WTC11 (cell line): ENCODE results near the gene HS2ST1. TPM values are rescaled to one million over a fixed set of nuclear protein-coding genes. Genes with fewer than 3 reads are reported as not detected.
"Not testable (repeated sequence)": the region's sequence is repeated elsewhere in the genome, so short reads cannot be mapped to it uniquely, and the experiment has no call there.

Experiments used
- ATAC-seq: fragments of 200-7000 bp; cut with Tn5 transposase; 2 replicates; pipeline ENCODE4 v1.10.0; 2021; ENCODE audit warnings: mild to moderate bottlenecking, moderate library complexity
- CTCF ChIA-PET: fragments of 300-600 bp; sonication (Branson Sonifier 250); formaldehyde crosslinking; loops from one replicate; lab custom pipeline; 2021; ENCODE audit warnings: antibody characterized with exemption; lab: Charles Lee
- POLR2A ChIA-PET: fragments of 350-600 bp; sonication (Branson Sonifier 250); formaldehyde crosslinking; loops from one replicate; lab custom pipeline; 2021; ENCODE audit warnings: antibody characterized with exemption; lab: Charles Lee
- DNase-seq: peaks from one replicate; pipeline ENCODE4 v3.0.0; 2021; ENCODE audit warnings: low spot score
- H3K27ac Mint-ChIP-seq: 2 replicates; pipeline ENCODE4 v1.8.0; 2021; ENCODE audit warnings: mixed read lengths
- H3K27me3 Mint-ChIP-seq: 2 replicates; pipeline ENCODE4 v1.8.0; 2021; ENCODE audit warnings: low read depth, mild to moderate bottlenecking, moderate library complexity, mixed read lengths
- H3K36me3 Mint-ChIP-seq: 2 replicates; pipeline ENCODE4 v1.8.0; 2021; ENCODE audit warnings: mixed read lengths
- H3K4me1 Mint-ChIP-seq: 2 replicates; pipeline ENCODE4 v1.8.0; 2022; ENCODE audit warnings: mixed read lengths
- H3K4me3 Mint-ChIP-seq: 2 replicates; pipeline ENCODE4 v1.8.0; 2021; ENCODE audit warnings: mild to moderate bottlenecking, moderate library complexity, mixed read lengths
- H3K9me3 Mint-ChIP-seq: 2 replicates; pipeline ENCODE4 v1.8.0; 2021; ENCODE audit warnings: mixed read lengths
- ATF3 ChIP-seq: sonication (generic); formaldehyde crosslinking; conservative IDR thresholded peaks from 2 replicates; pipeline ENCODE4 v1.8.1; 2022; ENCODE audit warnings: mild to moderate bottlenecking, missing genetic modification reagents
- ATF6 ChIP-seq: sonication (generic); formaldehyde crosslinking; IDR thresholded peaks from 2 replicates; pipeline ENCODE4 v1.8.1; 2023; ENCODE audit warnings: mild to moderate bottlenecking, missing genetic modification reagents
- CREM ChIP-seq: sonication (generic); formaldehyde crosslinking; IDR thresholded peaks from 2 replicates; pipeline ENCODE4 v1.8.1; 2022; ENCODE audit warnings: mild to moderate bottlenecking, missing genetic modification reagents, moderate library complexity
- GTF2I ChIP-seq: fragments of 250-450 bp; sonication (Bioruptor Pico); conservative IDR thresholded peaks from 2 replicates; pipeline ENCODE4 v1.4.0; 2021; ENCODE audit warnings: mild to moderate bottlenecking
- HMGA2 ChIP-seq: fragments of 250-450 bp; sonication (Bioruptor Pico); IDR thresholded peaks from 2 replicates; pipeline ENCODE4 v1.4.0; 2021; ENCODE audit warnings: mild to moderate bottlenecking, moderate library complexity
- JAZF1 ChIP-seq: fragments of 250-450 bp; sonication (Bioruptor Pico); IDR thresholded peaks from 2 replicates; pipeline ENCODE4 v1.9.0; 2021; ENCODE audit warnings: moderate library complexity, mild to moderate bottlenecking, inconsistent platforms
- MYBL2 ChIP-seq: sonication (generic); formaldehyde crosslinking; IDR thresholded peaks from 2 replicates; pipeline ENCODE4 v1.8.1; 2023; ENCODE audit warnings: mild to moderate bottlenecking, moderate library complexity, missing genetic modification reagents
- NR2C2 ChIP-seq: sonication (generic); formaldehyde crosslinking; IDR thresholded peaks from 2 replicates; pipeline ENCODE4 v1.8.0; 2022; ENCODE audit warnings: mild to moderate bottlenecking, missing genetic modification reagents
- PRRX2 ChIP-seq: fragments of 250-450 bp; sonication (Bioruptor Pico); IDR thresholded peaks from 2 replicates; pipeline ENCODE4 v1.8.0; 2021; ENCODE audit warnings: mild to moderate bottlenecking
- TP53 ChIP-seq: sonication (generic); formaldehyde crosslinking; IDR thresholded peaks from 2 replicates; pipeline ENCODE4 v1.8.1; 2023; ENCODE audit warnings: mild to moderate bottlenecking, missing genetic modification reagents
- ZMAT4 ChIP-seq: fragments of 250-450 bp; sonication (Bioruptor Pico); IDR thresholded peaks from 2 replicates; pipeline ENCODE4 v1.9.0; 2021; ENCODE audit warnings: mild to moderate bottlenecking
- ZNF121 ChIP-seq: sonication (generic); formaldehyde crosslinking; IDR thresholded peaks from 2 replicates; pipeline ENCODE4 v1.8.0; 2023; ENCODE audit warnings: missing genetic modification reagents
- ZNF138 ChIP-seq: sonication (generic); formaldehyde crosslinking; conservative IDR thresholded peaks from 2 replicates; pipeline ENCODE4 v1.8.1; 2022; ENCODE audit warnings: mild to moderate bottlenecking, moderate library complexity, missing genetic modification reagents
- ZNF219 ChIP-seq: sonication (generic); formaldehyde crosslinking; IDR thresholded peaks from 2 replicates; pipeline ENCODE4 v1.8.0; 2023; ENCODE audit warnings: missing genetic modification reagents, mild to moderate bottlenecking, borderline replicate concordance
- ZSCAN18 ChIP-seq: fragments of 250-450 bp; sonication (Bioruptor Pico); IDR thresholded peaks from 2 replicates; pipeline ENCODE4 v2.1.2; 2022; ENCODE audit warnings: mild to moderate bottlenecking, moderate library complexity
- total RNA-seq: library from RNA; stranded (reverse); gene quantifications from 3 replicates; pipeline ENCODE4 v1.2.3, GENCODE V29; 2021
- TF ChIP-seq, protein P1 (sequence below): fragments of 200-600 bp; IDR thresholded peaks from 2 replicates; pipeline ENCODE4 v1.8.0; 2022; ENCODE audit warnings: antibody characterized with exemption
- TF ChIP-seq, protein P2 (sequence below): sonication (generic); formaldehyde crosslinking; IDR thresholded peaks from 2 replicates; pipeline ENCODE4 v1.8.1; 2022; ENCODE audit warnings: mild to moderate bottlenecking, moderate library complexity, missing genetic modification reagents
- TF ChIP-seq, protein P3 (sequence below): sonication (generic); formaldehyde crosslinking; IDR thresholded peaks from 2 replicates; pipeline ENCODE4 v1.8.1; 2023; ENCODE audit warnings: mild to moderate bottlenecking, missing genetic modification reagents, moderate library complexity

The HS2ST1 gene
- total RNA-seq, 1 experiment from 2014 or later = 24.7 TPM

GRCh38 chr1:87000460-87000859 is 86.0 kb downstream of the HS2ST1 start:
- Mint-ChIP-seq H3K27ac (peak overlapping the region; percentile 46; the same call in 1 of the 2 replicates), H3K36me3 (no peaks in the 10 kb centered on the region), H3K27me3 (no peaks in the 10 kb centered on the region), H3K4me3 (no peak overlapping the region), H3K9me3 (no peaks in the 10 kb centered on the region), H3K4me1 (peaks cover 26% of the 10 kb centered on the region)
- ChIA-PET POLR2A (no interaction called here), CTCF (interaction anchor here (0.6 kb wide), 1 partner anchor 15 kb away, joined by 3 read pairs; no protein-coding TSS in a partner anchor)
- TF ChIP-seq ZNF219 (CRISPR knock-in tag) (no peak), TP53 (CRISPR knock-in tag) (no peak), JAZF1 (no peak), NR2C2 (CRISPR knock-in tag) (no peak), ZMAT4 (CRISPR knock-in tag) (no peak), MYBL2 (CRISPR knock-in tag) (no peak), HMGA2 (CRISPR knock-in tag) (no peak)
- TF ChIP-seq, protein P1, sequence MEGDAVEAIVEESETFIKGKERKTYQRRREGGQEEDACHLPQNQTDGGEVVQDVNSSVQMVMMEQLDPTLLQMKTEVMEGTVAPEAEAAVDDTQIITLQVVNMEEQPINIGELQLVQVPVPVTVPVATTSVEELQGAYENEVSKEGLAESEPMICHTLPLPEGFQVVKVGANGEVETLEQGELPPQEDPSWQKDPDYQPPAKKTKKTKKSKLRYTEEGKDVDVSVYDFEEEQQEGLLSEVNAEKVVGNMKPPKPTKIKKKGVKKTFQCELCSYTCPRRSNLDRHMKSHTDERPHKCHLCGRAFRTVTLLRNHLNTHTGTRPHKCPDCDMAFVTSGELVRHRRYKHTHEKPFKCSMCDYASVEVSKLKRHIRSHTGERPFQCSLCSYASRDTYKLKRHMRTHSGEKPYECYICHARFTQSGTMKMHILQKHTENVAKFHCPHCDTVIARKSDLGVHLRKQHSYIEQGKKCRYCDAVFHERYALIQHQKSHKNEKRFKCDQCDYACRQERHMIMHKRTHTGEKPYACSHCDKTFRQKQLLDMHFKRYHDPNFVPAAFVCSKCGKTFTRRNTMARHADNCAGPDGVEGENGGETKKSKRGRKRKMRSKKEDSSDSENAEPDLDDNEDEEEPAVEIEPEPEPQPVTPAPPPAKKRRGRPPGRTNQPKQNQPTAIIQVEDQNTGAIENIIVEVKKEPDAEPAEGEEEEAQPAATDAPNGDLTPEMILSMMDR = no peak
- no peak for ATAC-seq
- DNase-seq = no peak

DNA sequence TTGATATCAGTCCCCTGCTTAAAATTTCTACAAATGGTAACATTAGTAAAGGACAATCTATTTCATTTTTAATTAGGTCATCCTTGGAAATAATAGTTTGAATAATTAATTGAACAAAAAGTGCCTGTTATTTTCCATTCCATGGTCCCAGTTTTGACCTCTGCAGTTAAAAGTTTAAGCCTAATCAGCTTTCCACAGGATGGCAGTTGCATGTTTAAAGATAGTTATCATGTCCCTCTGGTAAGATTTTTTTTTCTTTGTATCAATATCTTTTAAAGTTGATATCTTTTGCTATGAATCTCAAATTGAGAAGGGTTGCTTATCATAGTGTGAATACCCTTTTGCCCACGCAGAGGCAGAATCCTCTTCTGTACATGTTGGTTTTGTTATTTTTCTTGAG is 90.4 kb downstream of the HS2ST1 start:
- H3K27me3 Mint-ChIP-seq = no peaks in the 10 kb centered on the region
- POLR2A ChIA-PET = no interaction called here
- no peak for ATAC-seq

GRCh38 chr1:87007323-87007722 is 92.9 kb downstream of the HS2ST1 start:
- CTCF ChIA-PET = no interaction called here
- Mint-ChIP-seq H3K27ac (no peak overlapping the region), H3K36me3 (peaks cover 12% of the 10 kb centered on the region), H3K27me3 (no peaks in the 10 kb centered on the region), H3K9me3 (peaks cover 14% of the 10 kb centered on the region), H3K4me1 (no peaks in the 10 kb centered on the region), H3K4me3 (no peak overlapping the region)
- TF ChIP-seq, protein P2, sequence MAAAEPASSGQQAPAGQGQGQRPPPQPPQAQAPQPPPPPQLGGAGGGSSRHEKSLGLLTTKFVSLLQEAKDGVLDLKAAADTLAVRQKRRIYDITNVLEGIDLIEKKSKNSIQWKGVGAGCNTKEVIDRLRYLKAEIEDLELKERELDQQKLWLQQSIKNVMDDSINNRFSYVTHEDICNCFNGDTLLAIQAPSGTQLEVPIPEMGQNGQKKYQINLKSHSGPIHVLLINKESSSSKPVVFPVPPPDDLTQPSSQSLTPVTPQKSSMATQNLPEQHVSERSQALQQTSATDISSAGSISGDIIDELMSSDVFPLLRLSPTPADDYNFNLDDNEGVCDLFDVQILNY (CRISPR knock-in tag) = no peak
- TF ChIP-seq ZSCAN18 (CRISPR knock-in tag) (no peak), PRRX2 (CRISPR knock-in tag) (no peak), CREM (CRISPR knock-in tag) (no peak)
- TF ChIP-seq, protein P3, sequence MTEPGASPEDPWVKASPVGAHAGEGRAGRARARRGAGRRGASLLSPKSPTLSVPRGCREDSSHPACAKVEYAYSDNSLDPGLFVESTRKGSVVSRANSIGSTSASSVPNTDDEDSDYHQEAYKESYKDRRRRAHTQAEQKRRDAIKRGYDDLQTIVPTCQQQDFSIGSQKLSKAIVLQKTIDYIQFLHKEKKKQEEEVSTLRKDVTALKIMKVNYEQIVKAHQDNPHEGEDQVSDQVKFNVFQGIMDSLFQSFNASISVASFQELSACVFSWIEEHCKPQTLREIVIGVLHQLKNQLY (CRISPR knock-in tag) = no peak
- ATAC-seq (no peak), DNase-seq (no peak)
- POLR2A ChIA-PET = no interaction called here

More for the DNA sequence above, 90.4 kb downstream of the HS2ST1 start:
- 0 out of 2 replicates have a peak, but pooled peaks cover 4% of the 10 kb centered on the region for H3K9me3 Mint-ChIP-seq
- no peaks in the 10 kb centered on the region; the same call in 1 of the 2 replicates for H3K36me3 Mint-ChIP-seq
- DNase-seq = no peak
- peaks cover 4% of the 10 kb centered on the region for H3K4me1 Mint-ChIP-seq
- CTCF ChIA-PET = no interaction called here
- H3K4me3 Mint-ChIP-seq = no peak overlapping the region
- H3K27ac Mint-ChIP-seq = no peak overlapping the region
- TF ChIP-seq ATF6 (CRISPR knock-in tag) = no peak
- no peak for TF ChIP-seq ZNF138 (CRISPR knock-in tag)
- TF ChIP-seq ATF3 (CRISPR knock-in tag) = no peak
- TF ChIP-seq GTF2I (CRISPR knock-in tag) = no peak
- TF ChIP-seq ZNF121 (CRISPR knock-in tag) = no peak

GRCh38 chr1:87013385-87013784 is 99.0 kb downstream of the HS2ST1 start:
- Mint-ChIP-seq H3K9me3 (peaks cover 40% of the 10 kb centered on the region), H3K4me1 (peaks cover 13% of the 10 kb centered on the region), H3K36me3 (peaks cover 38% of the 10 kb centered on the region)
- H3K27ac Mint-ChIP-seq, POLR2A ChIA-PET, H3K4me3 Mint-ChIP-seq, CTCF ChIA-PET, H3K27me3 Mint-ChIP-seq, ATAC-seq: not testable (repeated sequence)
- DNase-seq = peak; percentile 18
